GM23338 (cell line): Measurements from ENCODE around the gene ESRRA. TPM values are rescaled to one million over a fixed set of nuclear protein-coding genes. Genes with fewer than 3 reads are reported as not detected.

Experiments
- ATAC-seq: fragments of 200-7000 bp; cut with Tn5 transposase; 3 replicates; pipeline ENCODE4 v1.9.1; 2020
- DNase-seq: peaks from one replicate; pipeline ENCODE4 v3.0.0-alpha.2; 2015; ENCODE audit warnings: low spot score
- H2AFZ ChIP-seq: fragments of 200-600 bp; sonication (generic); 2 replicates; pipeline ENCODE4 v1.8.0; 2016; ENCODE audit warnings: antibody characterized with exemption, mild to moderate bottlenecking, moderate library complexity
- H3F3A ChIP-seq: fragments of 200-600 bp; sonication (generic); replicated peaks from 2 replicates; pipeline ENCODE4 v1.8.0; 2017; ENCODE audit warnings: antibody characterized with exemption, mixed run types, low read depth
- H3K27ac ChIP-seq: fragments of 200-600 bp; sonication (generic); 2 replicates; pipeline ENCODE4 v1.6.1; 2016; ENCODE audit warnings: low read depth
- H3K27me3 ChIP-seq: fragments of 200-600 bp; sonication (generic); 2 replicates; pipeline ENCODE4 v1.8.0; 2016; ENCODE audit warnings: mild to moderate bottlenecking, mixed run types, moderate library complexity; ENCODE audit not compliant: insufficient read depth
- H3K36me3 ChIP-seq: fragments of 200-600 bp; sonication (generic); 2 replicates; pipeline ENCODE4 v1.8.0; 2016; ENCODE audit warnings: mild to moderate bottlenecking; ENCODE audit not compliant: insufficient read depth
- H3K4me1 ChIP-seq: fragments of 200-600 bp; sonication (generic); 2 replicates; pipeline ENCODE4 v1.8.0; 2016; ENCODE audit warnings: mild to moderate bottlenecking, moderate library complexity; ENCODE audit not compliant: insufficient read depth
- H3K4me2 ChIP-seq: fragments of 200-600 bp; sonication (generic); 2 replicates; pipeline ENCODE4 v1.7.1; 2017; ENCODE audit warnings: mixed run types
- H3K4me3 ChIP-seq: fragments of 200-600 bp; sonication (generic); 2 replicates; pipeline ENCODE4 v1.6.1; 2016; ENCODE audit warnings: mixed run types
- H3K79me2 ChIP-seq: fragments of 200-600 bp; sonication (generic); replicated peaks from 2 replicates; pipeline ENCODE4 v1.8.0; 2017; ENCODE audit warnings: mild to moderate bottlenecking; ENCODE audit not compliant: insufficient read depth
- H3K9me2 ChIP-seq: fragments of 200-600 bp; sonication (generic); 2 replicates; pipeline ENCODE4 v1.8.0; 2017; ENCODE audit not compliant: insufficient read depth
- H4K20me1 ChIP-seq: fragments of 200-600 bp; sonication (generic); replicated peaks from 2 replicates; pipeline ENCODE4 v1.8.0; 2017; ENCODE audit warnings: mild to moderate bottlenecking; ENCODE audit not compliant: insufficient read depth
- H3K27ac Mint-ChIP-seq: 2 replicates; pipeline ENCODE4 v1.8.0; 2020; ENCODE audit warnings: inconsistent platforms, mild to moderate bottlenecking, moderate library complexity, mixed read lengths
- H3K27me3 Mint-ChIP-seq: 3 replicates; pipeline ENCODE4 v1.8.0; 2022; ENCODE audit warnings: low read depth, mild to moderate bottlenecking, moderate library complexity, mixed read lengths, inconsistent platforms; ENCODE audit not compliant: insufficient read depth, poor library complexity
- H3K36me3 Mint-ChIP-seq: 3 replicates; pipeline ENCODE4 v1.8.0; 2021; ENCODE audit warnings: low read depth, mild to moderate bottlenecking, inconsistent platforms, moderate library complexity, mixed read lengths
- H3K4me1 Mint-ChIP-seq: 3 replicates; pipeline ENCODE4 v1.8.0; 2020; ENCODE audit warnings: mild to moderate bottlenecking, inconsistent platforms, mixed read lengths
- H3K4me3 Mint-ChIP-seq: 3 replicates; pipeline ENCODE4 v1.8.0; 2021; ENCODE audit warnings: moderate library complexity, mild to moderate bottlenecking, inconsistent platforms, mixed read lengths
- H3K9me3 Mint-ChIP-seq: 3 replicates; pipeline ENCODE4 v1.8.0; 2020; ENCODE audit warnings: moderate library complexity, mild to moderate bottlenecking, inconsistent platforms, mixed read lengths
- CREB1 ChIP-seq: fragments of 250-450 bp; sonication (Bioruptor Pico); IDR thresholded peaks from 2 replicates; pipeline ENCODE4 v1.5.0; 2020; ENCODE audit warnings: low read depth, mild to moderate bottlenecking, moderate library complexity
- ETS1 ChIP-seq: IDR thresholded peaks from 2 replicates; pipeline ENCODE4 v1.6.1; 2016; ENCODE audit warnings: antibody characterized with exemption
- POLR2AphosphoS5 ChIP-seq: IDR thresholded peaks from 2 replicates; pipeline ENCODE4 v1.6.1; 2016; ENCODE audit warnings: antibody characterized with exemption, low read depth
- STAT1 ChIP-seq: IDR thresholded peaks from one replicate; pipeline ENCODE4 v1.6.1; 2016; ENCODE audit warnings: antibody characterized with exemption; ENCODE audit not compliant: unreplicated experiment
- ZNF114 ChIP-seq: fragments of 250-450 bp; sonication (Bioruptor Pico); IDR thresholded peaks from 2 replicates; pipeline ENCODE4 v1.5.0; 2020; ENCODE audit warnings: mild to moderate bottlenecking, moderate library complexity
- ZNF331 ChIP-seq: fragments of 250-450 bp; sonication (Bioruptor Pico); IDR thresholded peaks from 2 replicates; pipeline ENCODE4 v1.5.0; 2020; ENCODE audit warnings: low read depth, mild to moderate bottlenecking, moderate library complexity
- ZNF462 ChIP-seq: fragments of 250-450 bp; sonication (Bioruptor Pico); IDR thresholded peaks from 2 replicates; pipeline ENCODE4 v1.5.0; 2020; ENCODE audit warnings: mild to moderate bottlenecking, moderate library complexity
- polyA plus RNA-seq: library from polyadenylated mRNA; unstranded; fragments of >200 nt; fragmentation: Nextera tagmentation; extraction: Ambion mirVana; gene quantifications from 2 replicates; pipeline ENCODE4 v1.2.1, GENCODE V29; 2016
- total RNA-seq: library from RNA; depleted of rRNA; stranded (reverse); fragments of >200 nt; shearing (Covaris generic); gene quantifications from 2 replicates; pipeline ENCODE4 v1.2.3, GENCODE V29; 2014

ESRRA gene
- total and polyA plus RNA-seq, 2 experiments from 2014 or later, result 13.7 to 55.1 TPM

- peak within 1 kb of the TSS; percentile 98 for H2AFZ ChIP-seq
- Mint-ChIP-seq H3K9me3 (no peaks in the 10 kb centered on the region), H3K36me3 (peaks cover 10% of the 10 kb centered on the region; the same call in 2 of the 3 replicates), H3K4me3 (peak within 1 kb of the TSS; percentile 81), H3K27me3 (peaks cover 21% of the 10 kb centered on the region), H3K4me1 (peaks cover 8% of the 10 kb centered on the region), H3K27ac (no peak within 1 kb of the TSS; the same call in 1 of the 2 replicates)
- no peaks in the 10 kb centered on the region for H3K9me2 ChIP-seq
- H4K20me1 ChIP-seq, result no peaks in the 10 kb centered on the region; the same call in 1 of the 2 replicates
- H3K4me3 ChIP-seq, result peak within 1 kb of the TSS; percentile 95
- H3K79me2 ChIP-seq, result no peaks in the 10 kb centered on the region
- TF ChIP-seq ZNF331 (CRISPR knock-in tag) (no peak), STAT1 (no peak), POLR2AphosphoS5 (peak; percentile 65), ETS1 (no peak), ZNF462 (no peak), CREB1 (CRISPR knock-in tag) (peak; percentile 93), ZNF114 (CRISPR knock-in tag) (no peak)
- no peaks in the 10 kb centered on the region for H3K36me3 ChIP-seq
- peaks cover 8% of the 10 kb centered on the region for H3K4me1 ChIP-seq
- H3F3A ChIP-seq, result peaks cover 6% of the 10 kb centered on the region; the same call in 1 of the 2 replicates
- H3K4me2 ChIP-seq, result peak within 1 kb of the TSS; percentile 99
- H3K27ac ChIP-seq, result peak within 1 kb of the TSS; percentile 84; the same call in 1 of the 2 replicates
- peaks cover 15% of the 10 kb centered on the region for H3K27me3 ChIP-seq
- ATAC-seq (peak; percentile 92), DNase-seq (peak; percentile 98)
Observed at GRCh38 chr11:64284048-64284961, 21.0 kb upstream of the ESRRA start, which contains the start of gene BAD. BAD (minus strand) TSS chr11:64284665; CDS start chr11:64284368, 297 bp downstream.
